HepG2 (cell line): ENCODE results near the gene EGR1. TPM values are rescaled to one million over a fixed set of nuclear protein-coding genes. Genes with fewer than 3 reads are reported as not detected.

Source experiments
- ARID4A ChIP-seq: sonication (generic); formaldehyde crosslinking; IDR thresholded peaks from 2 replicates; pipeline ENCODE4 v1.5.0; 2020; ENCODE audit warnings: mild to moderate bottlenecking, missing genetic modification reagents, borderline replicate concordance
- ATF6 ChIP-seq: sonication (generic); formaldehyde crosslinking; conservative IDR thresholded peaks from 2 replicates; pipeline ENCODE4 v1.4.0; 2020; ENCODE audit warnings: missing genetic modification reagents
- CREB1 ChIP-seq, 2 experiments: fragments of 450-650 bp in 1 of 2; IDR thresholded peaks; 2 replicates each; pipeline ENCODE4 v1.6.1; 2016 to 2017; ENCODE audit warnings: control low read depth in 1 of 2, mild to moderate bottlenecking in 1 of 2, missing compliant biosample characterization in 1 of 2, missing genetic modification characterization in 1 of 2
- HNRNPLL ChIP-seq: fragments of 200-400 bp; formaldehyde crosslinking; IDR thresholded peaks from 2 replicates; pipeline ENCODE4 v1.6.1; 2017; ENCODE audit warnings: mild to moderate bottlenecking, low read depth, low read length; ENCODE audit not compliant: poor library complexity, severe bottlenecking
- IRF2 ChIP-seq: IDR thresholded peaks from 2 replicates; pipeline ENCODE4 v1.6.1; 2018; ENCODE audit warnings: missing genetic modification reagents, missing compliant biosample characterization
- MEF2D ChIP-seq: sonication (generic); formaldehyde crosslinking; IDR thresholded peaks from 2 replicates; pipeline ENCODE4 v1.5.1; 2020; ENCODE audit warnings: mild to moderate bottlenecking, missing genetic modification reagents
- MNT ChIP-seq: fragments of 450-650 bp; IDR thresholded peaks from 2 replicates; pipeline ENCODE4 v1.6.1; 2016
- MYNN ChIP-seq: sonication (generic); formaldehyde crosslinking; IDR thresholded peaks from 2 replicates; pipeline ENCODE4 v1.4.0; 2020; ENCODE audit warnings: mild to moderate bottlenecking, low read depth, missing genetic modification reagents
- PBX3 ChIP-seq: sonication (generic); formaldehyde crosslinking; IDR thresholded peaks from 2 replicates; pipeline ENCODE4 v1.8.1; 2023; ENCODE audit warnings: missing genetic modification reagents, inconsistent platforms, borderline replicate concordance
- RAD21 ChIP-seq: fragments of 450-650 bp; formaldehyde crosslinking; IDR thresholded peaks from 2 replicates; pipeline ENCODE4 v1.5.0; 2020; ENCODE audit warnings: mild to moderate bottlenecking
- RNF219 ChIP-seq: sonication (generic); formaldehyde crosslinking; IDR thresholded peaks from 2 replicates; pipeline ENCODE4 v1.5.0; 2020; ENCODE audit warnings: mild to moderate bottlenecking, missing genetic modification reagents
- SALL2 ChIP-seq: sonication (generic); formaldehyde crosslinking; IDR thresholded peaks from 2 replicates; pipeline ENCODE4 v1.8.1; 2023; ENCODE audit warnings: mild to moderate bottlenecking, missing genetic modification reagents, inconsistent platforms
- SKI ChIP-seq: fragments of 450-650 bp; IDR thresholded peaks from one replicate; pipeline ENCODE4 v1.6.1; 2018; ENCODE audit warnings: mild to moderate bottlenecking; ENCODE audit not compliant: partially characterized antibody
- SRY ChIP-seq: sonication (generic); formaldehyde crosslinking; IDR thresholded peaks from 2 replicates; pipeline ENCODE4 v1.8.0; 2022; ENCODE audit warnings: mild to moderate bottlenecking, missing genetic modification reagents
- SUZ12 ChIP-seq: fragments of 150-350 bp; IDR thresholded peaks from 2 replicates; pipeline ENCODE4 v1.6.1; 2014; ENCODE audit warnings: low read depth, low read length
- XRCC5 ChIP-seq: fragments of 200-400 bp; formaldehyde crosslinking; optimal IDR thresholded peaks from 2 replicates; pipeline ENCODE3; 2017; ENCODE audit warnings: mild to moderate bottlenecking, low read length
- ZNF343 ChIP-seq: sonication (generic); formaldehyde crosslinking; IDR thresholded peaks from 2 replicates; pipeline ENCODE4 v1.4.0; 2020; ENCODE audit warnings: mild to moderate bottlenecking, missing genetic modification reagents
- ZNF816 ChIP-seq: sonication (generic); formaldehyde crosslinking; IDR thresholded peaks from 2 replicates; pipeline ENCODE4 v1.8.0; 2022; ENCODE audit warnings: missing genetic modification reagents, mild to moderate bottlenecking, borderline replicate concordance
- polyA plus RNA-seq, 8 experiments: library from polyadenylated mRNA; depleted of rRNA in 3 of 8; stranded (reverse) in 7 of 8; unstranded in 1 of 8; fragments of >200 nt; fragmentation: Illumina TruSeq in 4 of 8; extraction: Trizol in 4 of 8; gene quantifications; 2 replicates each; pipeline versions ENCODE4 v1.2.1 to v1.2.3, GENCODE V29; 2011 to 2016; ENCODE audit warnings: low read depth in 4 of 8, missing spikeins in 1 of 8, mixed read lengths in 1 of 8; ENCODE audit not compliant: insufficient read depth in 1 of 8
- total RNA-seq, 5 experiments: library from RNA; depleted of rRNA; stranded (reverse); fragments of >200 nt; fragmentation: Illumina TruSeq; extraction: Trizol; gene quantifications; 2 replicates each; pipeline ENCODE4 v1.2.3, GENCODE V29; 2016; ENCODE audit warnings: low read depth in 1 of 5

EGR1 gene
- total and polyA plus RNA-seq, 2 of the 13 experiments (the other 11 are each of a cell fraction or from before 2014, with no cell fraction given) = 4.1 to 4.5 TPM

GRCh38 chr5:138438724-138439476 lies 26.4 kb upstream of the EGR1 start, which contains the start of gene REEP2 (continued):
- TF ChIP-seq RNF219 (CRISPR knock-in tag) (no peak), SRY (CRISPR knock-in tag) (no peak), ARID4A (CRISPR knock-in tag) (0 out of 2 replicates have a peak, but pooled peaks have one; percentile 51), MEF2D (CRISPR knock-in tag) (no peak), ZNF816 (CRISPR knock-in tag) (no peak), RAD21 (0 out of 2 replicates have a peak, but pooled peaks have one; percentile 10), HNRNPLL (peak; percentile 34), CREB1 (IDR thresholded peaks at IDR 0.05) (no peak), CREB1 (CRISPR knock-in tag; IDR thresholded peaks at IDR 0.05) (no peak), ZNF343 (CRISPR knock-in tag) (no peak), SALL2 (CRISPR knock-in tag) (no peak), SUZ12 (no peak), MYNN (CRISPR knock-in tag) (no peak), MNT (no peak), XRCC5 (no peak), IRF2 (no peak), ATF6 (CRISPR knock-in tag) (no peak), PBX3 (CRISPR knock-in tag) (no peak), SKI (peak; percentile 36)
